ENCODE results near the gene TMEM244.
A peak's percentile ranks its signal among the peaks of the same experiment; 100 is the strongest.
"Not testable (repeated sequence)": the region's sequence is repeated elsewhere in the genome, so short reads cannot be mapped to it uniquely, and the experiment has no call there.

The TMEM244 gene

DNA sequence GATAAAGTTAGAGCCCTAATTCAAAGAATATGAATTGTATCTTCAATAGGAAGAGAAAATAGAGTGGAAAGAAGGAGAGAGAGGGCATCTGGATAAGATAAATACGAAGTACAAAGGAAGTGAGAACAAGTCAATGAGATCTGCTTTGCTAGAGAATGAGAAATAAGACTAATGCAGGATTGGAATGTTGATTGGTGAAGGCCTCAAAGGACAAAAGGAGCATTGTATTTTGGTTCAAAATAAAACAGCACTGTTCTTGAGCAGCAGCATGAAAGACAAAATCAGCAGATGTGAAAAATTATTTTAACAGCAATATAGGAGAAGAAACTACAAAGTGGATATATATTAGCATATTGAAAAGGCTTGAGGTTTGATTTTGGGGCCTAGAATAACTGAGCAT lies 5.1 kb upstream of the TMEM244 start:
- DNase-seq: no peak

DNA sequence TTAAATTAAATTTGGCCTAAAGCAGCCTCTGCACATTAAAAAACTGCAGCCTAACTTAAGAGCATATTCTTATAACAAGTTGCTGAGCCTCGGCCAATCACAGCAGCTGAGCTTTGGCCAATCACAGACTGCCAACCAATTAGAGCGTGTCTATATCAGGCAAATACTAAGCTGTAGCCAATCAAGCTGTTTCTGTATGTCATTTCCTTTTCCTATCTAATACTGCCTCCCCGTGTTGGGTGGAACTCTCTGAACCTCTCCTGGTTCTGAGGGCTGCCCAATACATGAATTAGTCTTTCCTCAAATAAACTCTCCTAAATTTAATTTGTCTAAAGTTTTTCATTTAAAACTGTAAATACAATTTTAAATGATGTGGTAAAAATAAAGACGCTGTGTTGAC lies 3.9 kb upstream of the TMEM244 start:
- DNase-seq: no peak

DNA sequence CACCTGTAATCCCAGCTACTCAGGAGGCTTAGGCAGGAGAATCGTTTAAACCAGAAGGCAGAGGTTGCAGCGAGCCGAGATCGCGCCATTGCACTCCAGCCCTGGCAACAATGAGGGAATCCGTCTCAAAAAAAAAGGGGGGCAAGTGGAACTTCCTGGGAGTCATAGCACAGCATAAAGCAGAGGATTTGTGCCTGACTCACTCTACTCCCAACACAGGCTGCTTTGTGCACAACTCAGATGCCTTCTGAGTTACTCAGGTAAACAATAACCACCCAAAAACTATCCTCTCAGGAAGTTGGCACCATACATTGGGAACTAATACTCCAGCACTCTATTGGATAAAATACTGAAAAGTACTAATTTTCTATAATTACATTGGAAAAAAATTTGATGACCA lies 2.5 kb upstream of the TMEM244 start:
- DNase-seq: no peak

DNA sequence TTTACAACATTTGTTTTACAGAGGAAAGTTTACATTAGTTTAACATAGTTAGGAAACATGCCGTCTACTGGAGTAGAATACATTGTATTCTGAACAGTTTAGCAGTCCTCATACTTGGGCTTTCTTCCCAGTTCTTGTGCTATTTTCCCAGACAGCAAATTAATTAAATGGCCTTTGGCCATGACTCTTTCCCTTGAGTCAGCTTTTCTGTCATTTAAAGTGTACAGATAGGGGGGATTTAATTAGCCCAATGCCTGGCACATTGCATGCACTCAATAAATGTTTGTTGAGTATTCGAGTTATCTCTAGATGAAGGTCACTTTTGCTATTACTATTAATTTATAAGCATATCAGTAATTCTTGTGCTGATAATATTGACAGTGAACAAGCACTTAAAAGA lies 1.6 kb downstream of the TMEM244 start:
- DNase-seq: no peak

DNA sequence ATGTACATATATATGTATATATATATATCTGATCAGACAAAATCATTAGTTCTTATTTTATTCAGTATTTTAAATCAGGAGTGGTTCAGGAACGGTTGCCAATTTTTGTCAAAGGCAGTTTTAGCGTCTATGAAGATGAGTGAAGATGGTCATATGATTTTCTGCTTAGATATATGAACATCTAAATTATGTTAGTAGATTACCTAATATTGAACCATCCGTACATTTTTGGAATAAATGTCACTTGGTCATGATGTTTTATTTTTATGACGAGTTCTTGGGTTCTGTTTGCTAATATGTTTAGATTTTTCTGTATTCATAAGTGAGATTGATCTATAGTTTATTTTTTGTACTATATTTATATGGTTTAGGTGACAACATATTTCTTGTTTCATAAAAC lies 3.3 kb downstream of the TMEM244 start:
- no peak for DNase-seq

DNA sequence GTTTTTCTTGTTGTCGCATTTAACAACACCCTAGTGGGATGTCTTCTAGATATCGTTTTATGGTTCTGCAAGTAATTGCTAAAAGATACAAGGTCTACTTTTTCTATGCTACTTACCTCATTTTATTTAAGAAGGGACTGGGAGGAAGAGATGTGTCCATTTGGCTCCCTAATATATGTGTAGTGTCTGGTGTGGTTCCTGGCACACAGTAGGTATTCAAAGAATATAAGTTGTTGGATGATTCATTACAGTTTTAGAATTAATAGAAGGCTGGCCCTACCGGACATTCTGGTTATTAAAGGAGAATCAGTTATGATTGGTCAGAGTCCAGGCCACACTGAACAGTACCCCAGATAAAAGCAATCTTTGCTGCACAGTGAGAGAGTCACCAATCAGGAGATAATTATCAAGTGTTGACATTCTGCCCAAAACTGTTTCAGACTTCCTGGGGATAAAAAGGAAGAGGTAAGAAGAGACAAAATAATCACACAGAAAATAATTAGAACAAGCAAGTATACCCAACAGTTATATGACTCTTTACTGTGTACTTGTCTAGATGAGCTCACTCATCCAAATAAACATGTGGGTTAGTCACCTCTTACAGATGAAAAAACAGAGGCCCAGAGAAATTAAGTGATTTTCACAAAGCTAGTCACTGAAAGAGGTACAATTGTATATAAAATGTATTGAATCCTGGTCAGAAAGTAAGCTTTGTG lies 7.0 kb downstream of the TMEM244 start:
- DNase-seq: peak in 1 of 3 experiments; percentile 20

DNA sequence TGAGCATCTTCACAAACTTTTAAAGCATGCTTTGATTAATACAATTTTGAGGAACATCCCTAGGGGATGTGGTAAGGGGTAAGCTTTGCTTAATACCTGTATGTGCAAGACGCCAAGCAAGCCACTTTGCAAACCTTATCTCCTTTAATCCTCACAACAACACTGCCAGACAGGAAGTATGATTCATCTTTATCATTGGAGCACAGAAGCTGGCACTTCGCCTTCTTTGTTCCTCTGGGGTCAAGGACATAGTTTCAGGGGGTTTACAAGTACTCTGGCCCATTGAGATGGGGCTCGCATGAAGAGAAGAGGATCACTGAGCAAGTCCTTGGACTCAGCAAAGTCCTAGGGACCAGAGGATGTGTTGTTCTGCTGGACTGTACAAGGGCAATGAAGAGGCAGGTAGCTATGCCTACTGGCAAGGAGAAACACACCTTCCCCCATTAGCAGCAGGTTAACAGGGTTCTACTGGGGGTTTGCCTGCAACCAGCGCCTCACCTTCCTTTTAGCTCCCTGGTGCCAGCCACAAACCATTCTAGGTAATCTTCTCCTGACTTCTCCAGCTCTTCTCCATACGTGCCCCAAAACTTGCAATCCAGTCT lies 8.8 kb downstream of the TMEM244 start:
- no peak for DNase-seq

DNA sequence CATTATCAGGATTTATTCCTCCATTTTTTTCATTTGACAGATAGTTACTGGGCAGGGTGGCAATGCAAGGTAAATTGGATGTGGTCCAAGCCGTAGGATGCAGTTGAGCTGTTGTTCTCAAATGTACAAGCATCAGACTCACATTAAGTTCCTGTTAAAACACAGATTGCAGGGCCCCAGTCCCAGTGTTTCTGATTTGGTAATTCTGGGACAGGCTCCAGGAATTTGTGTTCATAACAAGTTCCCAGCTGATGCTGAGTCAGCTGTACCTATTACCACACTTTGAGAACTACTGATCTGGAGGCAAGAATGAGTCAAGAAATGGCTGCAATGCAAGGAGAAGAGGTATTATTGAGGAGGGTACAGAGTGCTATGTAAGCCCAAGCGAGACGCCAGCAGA lies 11.7 kb downstream of the TMEM244 start:
- no peak for DNase-seq

DNA sequence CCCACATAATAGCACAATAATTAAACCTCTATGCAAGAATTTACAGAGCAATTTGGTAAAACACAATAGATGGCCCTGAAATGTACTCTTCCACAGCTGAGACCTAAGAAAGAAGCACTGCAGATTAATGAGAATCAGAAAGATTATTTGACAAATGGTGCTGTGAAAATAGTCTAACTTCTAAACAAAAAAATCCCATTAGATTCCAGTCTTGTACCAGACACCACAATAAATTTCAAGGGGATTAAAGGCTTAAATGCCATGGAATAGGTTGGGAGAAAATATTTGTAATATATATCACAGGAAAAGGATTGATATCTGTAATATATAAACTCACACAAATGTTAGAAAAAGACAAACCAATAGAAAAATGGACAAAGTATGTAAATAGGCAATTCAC lies 14.4 kb downstream of the TMEM244 start:
- no peak for DNase-seq

DNA sequence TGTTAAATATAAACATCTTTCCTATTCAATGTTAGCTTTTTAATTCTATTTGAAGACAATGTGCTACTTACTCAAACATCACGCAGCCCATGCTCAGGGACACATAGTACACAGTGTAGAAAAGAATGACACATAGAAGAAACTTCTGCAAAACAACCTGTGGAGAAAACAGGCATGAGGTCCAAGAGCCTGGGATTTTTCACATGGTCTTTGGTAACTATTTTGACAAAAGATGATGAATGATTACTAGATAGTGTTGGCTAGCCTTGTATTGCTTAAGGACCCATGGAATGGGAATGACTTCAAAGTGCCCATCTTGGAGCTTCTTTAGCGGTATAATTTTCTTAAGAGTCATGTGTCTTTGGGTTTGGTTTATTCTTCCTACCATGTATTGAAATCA lies 15.4 kb downstream of the TMEM244 start:
- no peak for DNase-seq

DNA sequence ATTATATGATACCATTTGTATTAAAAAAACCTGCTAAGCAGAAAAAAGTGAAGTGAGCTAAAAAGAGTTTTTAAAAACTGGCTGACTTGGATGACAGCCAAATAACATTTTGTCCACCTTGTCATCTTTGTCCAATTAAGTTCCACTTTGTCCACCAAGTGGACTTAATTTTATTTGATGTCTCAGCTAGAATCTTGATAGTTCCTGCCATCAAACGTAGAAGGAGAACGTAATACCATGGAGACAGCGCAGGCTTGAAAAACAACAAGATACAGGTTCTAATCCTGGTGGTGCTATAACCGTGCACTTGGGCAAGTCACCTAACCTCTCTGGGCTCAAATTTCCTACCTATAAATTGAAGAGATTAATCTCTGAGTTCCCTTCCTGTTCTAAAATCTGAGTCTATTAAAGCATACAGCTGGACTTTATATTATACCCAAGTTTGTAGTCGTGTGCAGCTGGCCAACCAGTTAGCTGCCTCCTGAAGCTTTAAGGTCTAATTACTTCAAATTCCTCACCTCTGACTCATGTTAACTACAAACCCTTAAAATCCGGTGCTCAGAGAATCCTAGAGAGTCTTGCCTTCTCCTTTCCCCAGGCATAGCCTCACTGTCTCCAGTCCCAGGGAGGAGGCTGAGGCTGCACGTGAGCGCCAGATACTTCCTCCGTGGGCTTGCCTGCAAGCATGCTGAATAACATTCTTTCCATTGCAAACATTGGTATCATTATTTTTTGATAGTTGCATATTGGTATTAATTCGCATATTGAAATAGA lies 16.8 kb downstream of the TMEM244 start:
- peak in 1 of 3 experiments; percentile 6 for DNase-seq

DNA sequence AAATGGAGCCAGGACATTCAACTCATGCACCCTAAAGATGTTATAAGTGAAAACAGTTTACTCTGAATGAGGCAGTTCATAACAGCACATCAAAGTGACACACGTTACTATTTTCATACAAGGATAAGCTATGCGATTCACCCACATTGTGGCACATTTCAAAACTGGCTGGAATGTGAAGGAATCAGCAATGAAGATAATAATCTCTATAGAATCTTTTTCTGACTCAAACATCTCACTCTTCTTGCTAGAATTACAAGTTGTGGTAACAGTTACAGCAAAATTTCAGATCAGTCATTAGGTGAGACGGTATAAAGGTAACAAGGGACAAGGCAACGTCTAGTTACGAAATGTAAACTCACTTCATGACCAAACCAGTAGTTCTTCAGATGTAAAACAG lies 17.5 kb downstream of the TMEM244 start:
- DNase-seq: no peak

DNA sequence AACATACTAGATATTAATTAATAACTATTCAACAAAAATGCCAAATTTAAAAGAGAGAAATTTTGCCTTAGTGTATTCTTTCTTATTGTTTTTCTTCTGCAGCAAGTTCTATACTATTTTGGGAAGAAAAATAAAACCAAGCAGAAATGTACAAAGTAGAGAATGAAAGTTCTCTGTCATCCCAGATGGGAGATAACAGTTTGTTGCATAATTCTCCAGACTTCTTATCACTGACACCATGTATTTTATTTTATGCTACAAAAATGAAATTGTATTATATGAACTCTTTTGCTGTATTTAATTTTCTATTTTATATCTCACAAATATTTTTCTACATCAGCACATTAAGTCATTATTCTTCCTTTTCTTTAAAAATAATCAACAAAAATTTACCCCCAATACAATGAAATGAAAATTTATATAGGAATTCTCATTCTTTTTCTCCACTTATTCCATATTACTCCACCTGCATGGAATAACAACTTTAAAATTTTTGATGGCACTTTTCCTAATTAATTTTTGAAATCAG lies 18.2 kb downstream of the TMEM244 start:
- DNase-seq: no peak

DNA sequence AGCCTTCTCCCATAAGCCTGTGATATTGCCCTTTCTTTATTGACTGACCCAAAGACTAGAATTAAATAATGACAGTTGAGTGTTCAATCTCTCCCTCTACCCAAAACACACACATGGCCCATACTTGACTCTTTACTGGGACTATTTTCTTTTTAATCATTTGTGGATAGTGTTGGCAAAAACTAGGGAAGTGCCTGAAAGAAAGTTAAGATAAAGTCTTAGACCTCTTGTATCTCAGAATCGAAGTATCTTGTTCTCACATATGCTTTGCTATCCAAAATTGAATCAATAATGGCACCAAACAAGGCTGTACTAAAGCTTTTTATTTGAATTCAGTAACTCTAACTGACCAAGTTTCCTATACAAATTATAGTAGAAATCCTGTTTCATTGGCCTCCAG lies 19.0 kb downstream of the TMEM244 start:
- DNase-seq: no peak

DNA sequence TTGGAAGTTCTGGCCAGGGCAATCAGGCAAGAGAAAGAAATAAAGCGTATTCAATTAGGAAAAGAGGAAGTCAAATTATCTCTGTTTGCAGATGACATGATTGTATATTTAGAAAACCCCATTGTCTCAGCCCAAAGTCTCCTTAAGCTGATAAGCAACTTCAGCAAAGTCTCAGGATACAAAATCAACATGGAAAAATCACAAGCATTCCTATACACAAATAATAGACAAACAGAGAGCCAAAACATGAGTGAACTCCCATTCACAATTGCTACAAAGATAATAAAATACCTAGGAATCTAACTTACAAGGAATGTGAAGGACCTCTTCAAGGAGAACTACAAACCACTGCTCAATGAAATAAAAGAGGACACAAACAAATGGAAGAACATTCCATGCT lies 21.6 kb downstream of the TMEM244 start:
- not testable (repeated sequence) for DNase-seq

DNA sequence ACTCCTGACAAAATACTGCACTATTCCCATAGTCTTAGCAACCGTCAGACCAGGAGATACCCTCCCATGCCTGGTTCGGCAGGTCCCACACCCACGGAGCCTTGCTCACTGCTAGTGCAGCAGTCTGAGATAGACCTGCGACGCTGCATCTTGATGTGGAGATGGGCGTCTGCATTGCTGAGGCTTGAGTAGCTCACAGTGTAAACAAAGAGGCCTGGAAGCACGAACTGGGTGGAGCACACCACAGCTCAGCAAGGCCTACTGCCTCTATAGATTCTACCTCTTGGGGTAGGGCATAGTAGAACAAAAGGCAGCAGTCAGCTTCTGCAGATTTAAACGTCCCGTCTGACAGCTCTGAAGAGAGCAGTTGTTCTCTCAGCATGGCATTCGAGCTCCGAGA lies 25.4 kb downstream of the TMEM244 start:
- no peak for DNase-seq

DNA sequence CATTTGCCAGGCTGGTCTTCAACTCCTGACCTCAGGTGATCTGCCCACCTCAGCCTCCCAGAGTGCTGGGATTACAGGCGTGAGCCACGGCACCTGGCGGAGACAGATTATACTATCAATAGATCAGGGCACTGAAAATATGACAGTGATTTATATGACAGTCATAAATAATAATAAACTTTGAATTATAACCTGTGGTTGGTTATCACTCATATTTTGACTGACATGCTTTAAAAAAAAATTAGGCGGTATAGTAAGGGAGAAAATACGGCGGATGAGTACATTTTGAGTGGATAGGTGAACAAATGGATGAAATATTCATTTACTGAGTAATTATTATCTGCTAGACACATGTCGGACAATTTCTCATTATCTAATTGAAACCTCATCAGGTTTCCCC lies 28.8 kb downstream of the TMEM244 start:
- DNase-seq: no peak

DNA sequence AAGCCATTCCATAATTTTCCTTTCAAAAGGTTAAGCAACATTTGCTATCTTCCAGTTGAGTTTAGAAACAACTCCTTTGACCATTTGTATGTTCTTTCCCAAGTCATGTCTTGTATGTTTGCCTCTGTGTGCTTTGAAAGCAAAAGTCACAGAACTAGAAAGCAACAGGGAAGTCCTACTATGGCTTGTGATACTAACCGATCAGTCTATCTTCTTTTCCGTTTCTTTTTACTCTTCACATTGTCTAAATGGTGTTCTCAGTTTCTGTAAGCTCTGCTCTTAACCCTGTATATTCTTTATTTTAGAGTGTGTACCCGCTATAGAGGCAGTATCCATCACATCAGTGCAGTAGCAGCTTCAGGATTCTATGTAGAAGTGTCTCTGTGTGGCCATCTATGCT lies 32.9 kb downstream of the TMEM244 start:
- DNase-seq: no peak

DNA sequence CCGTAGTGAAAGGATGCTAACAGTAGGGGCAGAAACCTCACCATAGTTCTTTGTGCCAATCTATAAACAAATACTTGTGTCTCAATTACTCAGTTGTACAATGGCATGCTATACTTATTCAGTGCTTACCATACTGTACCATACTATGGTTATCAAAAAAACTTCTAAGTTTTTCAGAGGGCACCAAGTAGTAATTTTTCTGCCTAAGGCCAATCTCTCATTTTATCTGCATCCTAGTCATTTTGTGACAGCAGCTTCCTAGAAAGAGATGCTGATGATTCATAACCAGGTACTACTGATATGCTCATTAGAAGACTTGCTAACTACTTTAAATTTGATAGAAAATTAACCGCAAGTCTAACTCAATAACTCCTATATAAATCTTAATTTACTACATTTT lies 42.9 kb downstream of the TMEM244 start:
- DNase-seq: no peak

DNA sequence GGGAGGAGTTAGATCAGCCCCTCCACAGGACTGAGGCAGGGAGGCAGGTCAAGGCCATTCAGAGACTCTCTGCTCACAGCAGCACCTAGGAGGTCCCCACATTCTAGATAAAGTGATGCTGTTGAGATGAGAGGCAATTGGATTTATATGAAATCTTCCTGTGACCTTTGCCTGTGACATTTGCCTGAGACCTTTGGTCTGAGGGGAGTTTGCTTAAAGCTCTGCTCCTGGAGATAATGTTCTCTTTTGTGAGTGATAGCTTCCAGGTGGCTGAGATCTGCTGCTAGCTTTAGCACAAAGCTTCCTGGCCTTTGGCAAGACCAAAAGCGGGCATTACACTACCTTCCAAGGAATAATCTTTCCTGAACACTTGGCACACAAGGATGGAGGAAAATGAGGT lies 43.3 kb downstream of the TMEM244 start:
- no peak for DNase-seq

DNA sequence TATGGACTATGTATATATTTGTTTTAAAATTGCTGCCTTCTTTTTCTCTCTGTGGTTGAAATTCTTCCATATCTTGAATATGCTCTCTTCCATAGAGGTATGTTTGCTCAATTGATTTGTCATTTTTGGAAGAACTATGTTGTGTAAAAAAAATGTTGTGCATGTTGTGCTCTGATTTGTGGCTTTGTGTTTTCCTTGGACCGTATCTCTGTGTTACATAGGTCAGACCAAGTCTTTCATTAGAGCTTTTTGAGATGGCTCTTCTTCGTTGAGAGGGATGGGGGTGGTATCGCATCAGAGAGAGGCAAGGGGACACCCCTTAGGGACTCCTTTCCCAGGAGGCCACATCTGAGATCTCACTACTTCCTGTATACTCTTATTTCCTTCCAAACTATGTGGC lies 43.8 kb downstream of the TMEM244 start:
- no peak for DNase-seq

DNA sequence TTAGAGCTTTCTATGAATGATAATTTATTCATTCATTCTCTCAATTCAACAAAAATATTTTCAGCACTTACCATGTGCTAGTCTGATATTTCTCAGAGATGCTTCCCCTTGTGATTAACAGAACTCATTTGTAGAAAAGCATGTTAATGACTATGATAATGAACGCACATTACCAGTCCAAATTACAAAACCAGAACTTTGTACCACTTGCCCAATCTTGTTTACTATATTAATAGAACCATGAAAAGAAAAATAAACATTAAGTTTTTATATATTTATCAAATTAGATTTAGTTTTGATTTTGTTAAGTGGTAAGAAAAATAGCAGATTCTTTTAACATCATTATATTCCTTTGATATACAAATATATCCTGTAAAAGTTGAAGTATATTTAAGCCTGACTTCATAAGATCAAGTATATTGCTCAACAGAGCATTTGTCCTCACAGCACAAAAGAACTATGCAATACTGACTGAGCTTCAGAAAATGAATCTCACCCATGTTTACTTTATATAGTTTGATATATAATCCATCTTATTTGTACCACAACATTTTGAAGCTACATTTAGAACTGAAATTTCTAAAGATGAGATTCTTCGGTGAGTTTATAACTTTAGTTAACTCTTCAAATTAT lies 48.9 kb downstream of the TMEM244 start:
- no peak for DNase-seq

DNA sequence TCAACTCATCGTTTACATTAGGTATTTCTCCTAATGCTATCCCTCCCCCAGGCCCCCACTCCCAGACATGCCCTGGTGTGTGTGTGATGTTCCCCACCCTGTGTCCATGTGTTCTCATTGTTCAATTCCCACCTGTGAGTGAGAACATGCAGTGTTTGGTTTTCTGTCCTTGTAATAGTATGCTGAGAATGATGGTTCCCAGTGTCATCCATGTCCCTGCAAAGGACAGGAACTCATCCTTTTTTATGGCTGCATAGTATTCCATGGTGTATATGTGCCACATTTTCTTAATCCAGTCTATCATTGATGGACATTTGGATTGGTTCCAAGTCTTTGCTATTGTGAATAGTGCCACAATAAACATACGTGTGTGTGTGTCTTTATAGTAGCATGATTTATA lies 54.0 kb downstream of the TMEM244 start:
- not testable (repeated sequence) for DNase-seq

DNA sequence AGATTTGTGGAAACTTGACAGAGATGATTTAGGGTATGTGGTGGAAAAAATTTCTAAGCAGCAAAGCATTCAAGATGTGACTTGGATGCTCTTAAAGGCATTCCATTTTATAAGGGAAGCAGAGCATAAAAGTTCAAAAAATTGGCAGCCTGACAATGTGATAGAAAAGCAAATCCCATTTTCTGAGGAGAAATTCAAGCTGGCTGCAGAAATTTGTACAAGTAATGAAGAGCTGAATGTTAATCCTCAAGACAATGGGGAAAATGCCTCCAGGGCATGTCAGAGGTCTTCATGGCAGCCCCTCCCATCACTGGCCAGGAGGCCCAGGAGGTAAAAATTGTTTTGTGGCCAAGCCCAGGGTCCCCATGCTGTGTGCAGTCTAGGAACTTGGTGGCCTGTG lies 58.2 kb downstream of the TMEM244 start:
- DNase-seq: not testable (repeated sequence)

Measured in NCI-H1417 (cell line).